Stimulated activated CD8-positive, alpha-beta memory T cell treated with anti-CD3 and anti-CD28 coated beads, Interleukin-12 subunit alpha, Interleukin-12 subunit beta, amount 100 ng/mL, for 24 hours (primary cell): Measurements from ENCODE around the gene RCAN2.

Experiments used
- DNase-seq: peaks from one replicate; pipeline ENCODE4 v3.0.0-alpha.2; 2020; ENCODE audit errors: extremely low read depth

Gene RCAN2

DNA sequence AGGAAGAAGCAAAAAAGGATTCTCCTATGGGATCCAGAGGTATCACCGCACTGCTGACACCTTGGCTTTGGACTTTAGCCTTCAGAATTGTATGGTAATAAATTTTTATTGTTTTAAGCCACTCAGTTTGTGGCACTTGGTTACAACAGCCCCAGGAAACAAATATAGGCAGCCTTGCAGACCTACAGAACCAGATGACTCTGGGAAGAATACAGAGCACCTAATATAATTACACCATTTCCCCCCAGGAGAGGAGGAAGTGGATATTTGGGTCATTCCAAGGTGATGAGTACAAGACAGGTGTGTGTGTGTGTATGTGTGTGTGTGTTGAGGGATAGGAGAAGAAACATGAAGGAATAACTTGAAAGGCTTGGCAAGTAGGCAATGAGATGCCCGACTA lies 236.3 kb downstream of the RCAN2 start:
- no peak for DNase-seq

DNA sequence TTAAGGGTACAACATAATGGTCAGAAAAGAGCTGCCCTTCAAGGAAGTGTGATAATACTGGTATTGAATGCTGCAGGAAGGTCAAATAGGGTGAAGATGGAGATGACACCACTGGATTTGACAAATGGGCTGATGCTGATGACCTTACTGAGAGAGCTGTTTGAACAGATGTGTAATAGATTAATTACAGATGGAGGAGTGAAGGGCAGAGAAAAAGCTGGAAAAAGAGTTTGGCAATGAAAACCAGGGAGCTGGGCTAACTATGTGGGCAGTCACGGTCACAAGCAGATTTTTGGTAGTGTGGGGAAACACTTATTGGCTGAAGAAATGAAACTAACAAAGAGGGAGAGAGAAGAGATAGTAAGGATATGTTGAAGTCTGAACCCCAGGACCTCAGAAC lies 236.9 kb downstream of the RCAN2 start:
- no peak for DNase-seq

DNA sequence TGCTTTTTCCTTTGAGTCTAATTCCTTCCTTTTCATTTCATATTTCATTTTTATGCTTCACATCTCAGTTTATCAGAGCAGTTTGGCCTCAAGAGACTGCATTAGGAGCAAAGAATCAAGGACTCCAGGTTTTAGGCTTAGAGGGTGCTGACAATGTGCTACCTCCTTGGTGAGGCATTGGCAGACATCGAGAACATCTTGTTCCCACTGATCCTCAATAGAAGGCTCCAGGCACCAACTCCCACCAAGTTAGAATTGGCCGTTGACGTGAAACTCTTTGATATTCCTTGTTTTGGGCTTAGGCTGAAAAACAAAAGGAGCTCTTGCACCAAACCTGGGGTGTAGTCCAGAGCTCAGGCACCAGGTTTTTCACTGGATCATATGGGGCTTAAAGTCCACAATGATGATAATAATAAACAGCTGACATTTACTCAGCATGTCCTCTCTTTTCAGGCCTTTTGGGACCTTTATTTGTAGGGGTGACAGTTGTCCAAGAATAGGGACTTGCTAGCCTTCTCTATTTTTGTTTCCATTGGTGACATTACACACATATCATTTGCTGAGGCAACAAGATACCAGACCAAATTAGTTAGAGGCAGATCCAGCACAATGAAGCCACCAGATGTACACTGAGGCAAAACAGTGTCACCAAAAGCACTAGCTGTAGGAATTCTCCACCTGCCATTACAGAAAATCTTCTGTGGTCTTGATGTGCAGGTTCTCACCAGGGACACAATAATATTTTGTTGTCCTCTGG lies 239.5 kb downstream of the RCAN2 start:
- no peak for DNase-seq

DNA sequence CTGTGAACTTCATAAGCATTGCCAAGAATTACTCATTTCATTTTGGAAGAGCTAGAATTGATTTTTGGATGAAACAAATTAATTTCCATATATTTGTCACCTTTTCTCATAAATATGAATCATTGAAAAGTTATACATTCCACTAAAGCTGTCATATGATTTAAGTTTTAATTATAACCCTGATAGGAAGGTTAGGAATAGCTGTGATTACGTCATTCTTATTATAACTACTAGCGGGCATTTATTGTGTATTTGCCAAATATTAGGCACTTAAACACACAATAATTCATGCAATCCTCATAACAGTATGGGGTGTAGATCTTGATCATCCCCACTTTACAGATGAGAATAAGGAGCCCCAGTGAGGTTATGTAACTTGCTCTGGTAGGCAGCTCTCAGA lies 243.1 kb downstream of the RCAN2 start:
- no peak for DNase-seq

DNA sequence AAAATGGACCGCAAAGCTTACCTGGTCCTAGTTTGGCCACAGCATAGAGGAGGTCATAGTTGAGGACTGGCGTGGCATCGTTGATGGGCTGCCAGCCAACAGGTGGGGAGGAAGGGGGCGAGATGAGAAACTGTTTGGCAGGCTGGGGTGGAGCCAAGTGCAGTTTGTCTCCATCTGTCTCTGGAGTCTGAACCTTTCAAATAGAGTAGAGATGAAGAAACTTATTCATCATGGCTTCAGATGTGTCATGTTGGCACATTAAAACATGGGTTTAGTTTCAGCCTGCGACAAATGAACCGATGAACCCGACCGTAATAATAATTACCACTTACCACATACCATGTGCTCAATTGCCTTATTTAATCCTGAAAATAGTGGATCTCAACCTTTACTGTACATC lies 244.5 kb downstream of the RCAN2 start:
- no peak for DNase-seq

DNA sequence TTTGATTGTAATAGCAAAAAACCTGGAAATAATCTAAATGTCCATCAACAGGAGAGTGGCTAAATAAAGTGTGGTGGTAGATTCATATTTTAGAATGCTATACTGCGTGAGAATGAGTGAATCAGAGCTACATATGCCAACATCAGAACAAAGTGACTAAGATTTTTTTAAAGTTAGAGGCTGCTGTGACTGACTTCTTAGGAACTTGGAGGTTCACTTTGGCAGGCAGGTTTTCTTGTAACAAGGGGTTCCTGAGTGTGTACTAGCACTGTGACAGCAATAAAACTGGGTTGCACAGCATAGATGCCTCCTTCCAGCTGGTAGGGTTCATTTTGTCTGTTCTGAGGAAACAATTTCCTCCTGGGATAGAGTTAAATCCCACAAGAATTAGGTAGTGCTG lies 245.2 kb downstream of the RCAN2 start:
- no peak for DNase-seq

GRCh38 chr6:46244670-46245069 lies 246.6 kb downstream of the RCAN2 start:
- DNase-seq, result no peak

DNA sequence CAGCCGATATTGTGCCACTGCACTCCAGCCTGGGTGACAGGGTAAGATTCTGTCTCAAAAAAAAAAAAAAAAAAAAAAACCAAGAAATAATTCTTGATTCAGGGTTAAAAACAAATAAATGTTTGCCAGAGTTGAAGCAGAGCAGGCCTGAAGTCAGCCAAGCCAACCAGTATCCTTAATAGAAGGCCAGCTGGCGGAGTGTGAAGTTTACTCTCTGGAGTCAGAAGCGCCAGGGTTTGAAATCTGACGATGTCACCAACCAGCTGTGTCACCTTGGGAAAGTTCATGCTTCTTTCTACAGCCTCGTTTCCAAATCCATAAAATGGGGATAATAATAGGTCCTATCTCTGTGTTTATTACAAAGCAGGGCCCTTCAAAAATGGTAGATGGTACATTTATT lies 247.5 kb downstream of the RCAN2 start:
- no peak for DNase-seq

DNA sequence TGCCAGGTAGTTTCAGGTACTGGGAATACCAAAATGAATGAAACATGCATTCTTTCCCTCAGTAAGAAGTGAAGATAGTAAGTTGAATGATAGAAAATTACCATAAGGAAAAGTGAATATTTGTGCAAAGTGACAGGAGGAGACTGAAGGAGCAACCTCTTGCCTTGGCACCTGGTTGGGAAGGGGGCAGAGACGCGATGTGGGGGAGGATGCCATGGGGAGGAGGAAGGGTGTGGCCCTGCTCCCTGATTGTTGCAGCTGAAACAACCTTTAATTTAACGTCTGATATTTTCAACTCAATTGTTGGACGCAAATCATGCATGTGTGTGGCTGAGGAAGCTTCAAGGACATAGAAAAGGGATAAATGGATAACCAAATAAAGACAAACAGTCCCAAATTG lies 248.3 kb downstream of the RCAN2 start:
- no peak for DNase-seq

DNA sequence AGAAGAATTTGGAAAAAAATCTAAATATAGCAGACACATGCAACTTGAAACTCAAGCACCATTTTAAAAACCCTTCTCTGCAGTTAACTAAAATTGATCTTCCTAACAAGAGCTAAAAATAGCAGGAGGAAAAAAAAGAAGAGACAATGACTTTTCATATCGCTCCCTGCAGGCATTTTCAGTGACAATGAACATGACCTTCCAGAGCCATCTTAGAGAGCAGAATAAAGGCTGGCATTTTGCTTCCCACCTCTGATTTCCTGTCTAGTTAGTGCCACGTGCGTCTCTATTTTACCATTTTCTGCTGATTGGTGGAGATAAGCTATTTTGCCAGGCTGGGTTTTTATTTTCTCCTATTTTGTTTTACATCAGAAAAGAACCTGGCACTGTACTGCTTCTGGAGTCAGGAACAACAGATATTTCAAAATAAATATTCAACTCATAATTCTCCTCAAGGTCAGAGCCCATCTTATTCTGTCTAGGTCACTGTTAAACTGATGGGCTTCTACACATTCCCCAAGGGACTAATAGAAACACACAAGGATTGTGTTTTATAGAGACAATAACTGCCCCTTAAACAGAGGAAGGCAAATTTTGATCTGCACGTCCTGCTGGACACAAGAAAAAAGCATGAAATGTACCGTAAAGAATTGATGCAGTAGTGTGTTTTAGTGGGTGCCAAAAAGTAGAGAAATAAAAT lies 250.2 kb downstream of the RCAN2 start:
- DNase-seq, result no peak

DNA sequence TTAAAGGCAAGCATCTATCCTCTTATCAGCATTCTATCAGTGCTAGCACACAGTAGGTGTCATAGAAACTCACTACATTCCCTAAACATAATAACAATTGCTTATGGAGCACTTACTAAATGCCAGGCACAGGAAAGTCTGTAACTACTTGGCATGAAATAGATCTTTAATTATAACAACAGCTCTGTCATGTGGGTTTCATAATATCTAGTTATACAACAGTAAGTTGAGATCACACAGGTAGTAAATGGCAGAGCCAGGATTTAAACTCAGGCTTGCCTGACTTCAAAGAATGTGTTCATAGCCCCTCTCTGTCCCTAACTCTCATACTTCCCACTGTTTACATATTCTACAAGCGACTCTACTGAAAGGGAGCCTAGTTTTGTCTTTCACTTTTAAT lies 254.5 kb downstream of the RCAN2 start:
- DNase-seq, result no peak

GRCh38 chr6:46235242-46235641 lies 256.0 kb downstream of the RCAN2 start:
- no peak for DNase-seq

GRCh38 chr6:46234700-46235099 lies 256.5 kb downstream of the RCAN2 start:
- DNase-seq, result no peak

GRCh38 chr6:46234156-46234556 lies 257.1 kb downstream of the RCAN2 start:
- DNase-seq, result no peak

- no peak for DNase-seq
Measured at GRCh38 chr6:46233129-46233528, 258.1 kb downstream of the RCAN2 start.

- no peak for DNase-seq
Measured at GRCh38 chr6:46222286-46222685, 269.0 kb downstream of the RCAN2 start.

DNA sequence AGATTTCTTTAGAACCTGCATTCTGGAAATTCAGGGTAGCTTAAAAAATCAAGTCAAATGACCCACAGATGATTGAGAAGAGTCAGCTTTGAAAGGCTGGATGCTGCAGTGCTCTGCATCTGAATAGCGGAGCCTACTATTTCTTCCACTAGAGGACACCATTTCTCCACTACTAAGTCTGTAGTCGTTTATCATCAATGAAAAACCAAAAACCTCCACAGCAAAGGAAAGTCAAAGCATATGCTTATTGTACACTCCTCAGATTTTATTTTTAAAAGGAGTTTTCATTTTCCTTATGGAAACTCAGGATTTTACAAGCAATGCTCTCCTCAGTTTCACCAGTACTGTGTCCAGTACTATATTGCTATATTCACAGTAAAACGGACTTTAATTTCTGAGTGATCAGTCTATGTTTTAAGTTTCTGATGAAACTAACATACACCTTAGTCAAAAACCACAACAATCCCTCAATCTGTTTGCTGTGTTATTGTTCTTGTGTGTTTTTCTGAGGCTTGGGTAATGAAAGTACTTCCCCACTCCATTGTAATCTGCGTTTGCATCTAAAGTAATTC lies 269.9 kb downstream of the RCAN2 start:
- no peak for DNase-seq

DNA sequence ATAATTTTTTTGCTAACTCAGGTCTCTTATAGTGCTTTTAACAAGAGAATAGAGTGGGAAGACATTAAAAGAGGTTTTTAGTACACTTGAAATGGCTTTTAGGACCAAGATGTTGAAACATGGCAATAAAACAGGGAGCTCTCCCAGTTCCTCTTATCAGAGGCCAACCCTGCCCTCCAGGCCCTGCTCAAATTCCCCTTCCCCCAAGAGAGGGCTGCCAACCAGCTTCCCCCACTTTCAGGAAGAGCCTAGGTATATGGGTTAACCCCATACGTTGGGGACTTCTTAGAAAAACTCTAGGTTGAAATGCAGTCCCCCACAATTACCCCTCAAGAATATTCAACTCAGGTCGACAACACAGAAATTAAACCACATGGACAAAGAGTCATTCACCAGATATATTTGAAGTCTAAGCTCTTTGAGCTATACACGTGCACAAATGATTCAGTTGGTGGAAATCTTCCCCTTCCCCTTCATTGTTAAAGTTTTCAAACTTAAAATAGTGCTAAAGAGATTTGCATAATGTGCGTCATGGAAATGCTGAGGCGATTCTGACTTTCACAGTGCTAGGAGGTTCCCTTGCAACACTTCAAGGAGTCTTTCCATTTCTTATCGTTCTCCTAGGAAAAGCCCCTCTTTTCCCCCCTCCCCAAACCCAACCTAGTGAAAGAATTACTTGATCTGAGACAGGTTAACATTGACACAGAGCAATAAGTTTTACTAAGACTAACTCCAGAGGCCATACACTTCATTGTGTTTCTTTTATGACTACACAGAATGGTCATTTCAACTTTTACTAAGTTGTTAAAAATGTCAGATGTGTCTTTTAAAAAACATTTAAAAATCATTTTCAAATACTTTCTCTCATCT lies 270.7 kb downstream of the RCAN2 start:
- no peak for DNase-seq

GRCh38 chr6:46219661-46220060 lies 271.6 kb downstream of the RCAN2 start:
- DNase-seq, result no peak

GRCh38 chr6:46218457-46218856 lies 272.8 kb downstream of the RCAN2 start:
- DNase-seq, result no peak

- no peak for DNase-seq
Measured at GRCh38 chr6:46217671-46218131, 273.5 kb downstream of the RCAN2 start.

GRCh38 chr6:46216879-46217278 lies 274.4 kb downstream of the RCAN2 start:
- DNase-seq, result no peak
